Calu3 (cell line): ENCODE measurements around the gene HS6ST1. TPM values are rescaled to one million over a fixed set of nuclear protein-coding genes. Genes with fewer than 3 reads are reported as not detected.

Experiments used
- BruUV-seq: library from RNA; stranded (reverse); fragments of 400-500 nt; replicated peaks from 2 replicates; lab custom pipeline; 2021; lab: Mats Ljungman, UMichigan
- CTCF ChIA-PET: fragments of 300-600 bp; sonication (Branson Sonifier 250); formaldehyde crosslinking; loops from one replicate; lab custom pipeline; 2022; ENCODE audit warnings: antibody characterized with exemption; lab: Charles Lee
- DNase-seq: peaks from one replicate; pipeline ENCODE4 v3.0.0; 2022
- H3K27ac Mint-ChIP-seq: one replicate; pipeline ENCODE4 v1.8.0; 2022; ENCODE audit warnings: mixed read lengths; ENCODE audit not compliant: unreplicated experiment
- H3K27me3 Mint-ChIP-seq: one replicate; pipeline ENCODE4 v1.8.0; 2022; ENCODE audit warnings: mixed read lengths; ENCODE audit not compliant: unreplicated experiment
- H3K36me3 Mint-ChIP-seq: one replicate; pipeline ENCODE4 v1.8.0; 2022; ENCODE audit warnings: mild to moderate bottlenecking, moderate library complexity, mixed read lengths; ENCODE audit not compliant: insufficient read depth, unreplicated experiment
- H3K4me1 Mint-ChIP-seq: one replicate; pipeline ENCODE4 v1.8.0; 2022; ENCODE audit warnings: mild to moderate bottlenecking, low read depth, mixed read lengths; ENCODE audit not compliant: unreplicated experiment
- H3K4me3 Mint-ChIP-seq: one replicate; pipeline ENCODE4 v1.8.0; 2022; ENCODE audit warnings: mild to moderate bottlenecking, low read depth, moderate library complexity, mixed read lengths; ENCODE audit not compliant: unreplicated experiment
- H3K9me3 Mint-ChIP-seq: one replicate; pipeline ENCODE4 v1.8.0; 2022; ENCODE audit warnings: low read depth, mixed read lengths; ENCODE audit not compliant: unreplicated experiment
- intact Hi-C: fragments of 100-400 bp; cut with micrococcal nuclease; formaldehyde crosslinking; loops from one replicate; pipeline ENCODE4 v1.10.0; 2022; ENCODE audit not compliant: unreplicated experiment
- total RNA-seq: library from RNA; stranded (reverse); gene quantifications from 2 replicates; pipeline ENCODE4 v1.2.3, GENCODE V29; 2022
- TF ChIP-seq, protein P1 (sequence below): fragments of 200-600 bp; IDR thresholded peaks from one replicate; pipeline ENCODE4 v1.8.0; 2022; ENCODE audit warnings: antibody characterized with exemption; ENCODE audit not compliant: unreplicated experiment

HS6ST1 gene
- total RNA-seq, 1 experiment from 2014 or later, result 34.6 TPM

DNA sequence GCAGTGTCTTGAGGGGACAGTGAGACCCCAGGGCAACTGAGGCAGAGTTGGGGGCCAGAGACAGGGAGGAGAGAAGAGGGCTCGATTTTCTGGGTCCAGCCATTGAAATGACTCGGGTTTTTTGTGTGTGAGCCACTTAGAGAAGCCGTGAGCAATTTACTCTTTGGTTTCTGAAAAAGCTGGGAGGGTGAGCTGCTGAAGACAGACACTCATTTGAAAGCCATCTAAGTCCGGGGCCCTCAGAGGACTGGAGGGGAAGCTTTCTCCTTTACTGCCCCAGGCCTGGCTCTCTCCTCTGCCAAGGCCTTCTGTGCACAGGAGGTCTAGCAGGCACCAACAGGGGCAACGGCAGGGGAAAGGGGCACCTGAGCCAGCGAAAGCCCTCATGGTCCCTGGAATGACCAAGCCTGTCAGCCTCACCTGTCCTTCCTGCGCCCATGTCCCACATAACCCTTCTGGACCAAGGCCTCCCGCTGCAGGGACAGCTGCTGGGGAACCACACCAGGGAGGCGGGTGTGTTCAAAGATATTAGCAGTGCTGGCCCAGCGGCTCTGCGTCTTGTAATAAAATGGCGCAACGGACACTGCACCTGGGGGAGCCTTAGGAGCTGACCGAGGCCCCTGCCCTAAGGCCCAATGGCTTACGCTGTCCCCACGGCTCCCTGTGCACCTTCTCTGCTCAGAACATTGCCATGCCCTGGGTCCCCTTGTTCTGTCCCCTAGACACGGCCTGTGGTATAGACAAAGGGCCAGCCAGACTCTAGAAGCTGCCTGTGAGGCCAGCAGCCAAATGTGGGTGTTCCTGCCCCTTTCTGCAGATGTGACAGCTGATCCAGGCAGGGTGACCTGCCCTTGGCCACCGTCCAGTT lies 45.8 kb downstream of the HS6ST1 start:
- DNase-seq, result no peak
- no peak overlapping the region for H3K4me3 Mint-ChIP-seq
- TF ChIP-seq, protein P1, sequence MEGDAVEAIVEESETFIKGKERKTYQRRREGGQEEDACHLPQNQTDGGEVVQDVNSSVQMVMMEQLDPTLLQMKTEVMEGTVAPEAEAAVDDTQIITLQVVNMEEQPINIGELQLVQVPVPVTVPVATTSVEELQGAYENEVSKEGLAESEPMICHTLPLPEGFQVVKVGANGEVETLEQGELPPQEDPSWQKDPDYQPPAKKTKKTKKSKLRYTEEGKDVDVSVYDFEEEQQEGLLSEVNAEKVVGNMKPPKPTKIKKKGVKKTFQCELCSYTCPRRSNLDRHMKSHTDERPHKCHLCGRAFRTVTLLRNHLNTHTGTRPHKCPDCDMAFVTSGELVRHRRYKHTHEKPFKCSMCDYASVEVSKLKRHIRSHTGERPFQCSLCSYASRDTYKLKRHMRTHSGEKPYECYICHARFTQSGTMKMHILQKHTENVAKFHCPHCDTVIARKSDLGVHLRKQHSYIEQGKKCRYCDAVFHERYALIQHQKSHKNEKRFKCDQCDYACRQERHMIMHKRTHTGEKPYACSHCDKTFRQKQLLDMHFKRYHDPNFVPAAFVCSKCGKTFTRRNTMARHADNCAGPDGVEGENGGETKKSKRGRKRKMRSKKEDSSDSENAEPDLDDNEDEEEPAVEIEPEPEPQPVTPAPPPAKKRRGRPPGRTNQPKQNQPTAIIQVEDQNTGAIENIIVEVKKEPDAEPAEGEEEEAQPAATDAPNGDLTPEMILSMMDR, result no peak
- no peaks in the 10 kb centered on the region for H3K4me1 Mint-ChIP-seq
- peaks cover 6% of the 10 kb centered on the region for H3K9me3 Mint-ChIP-seq
- peaks cover 11% of the 10 kb centered on the region for H3K36me3 Mint-ChIP-seq
- intact Hi-C loops, result no loop called here
- H3K27me3 Mint-ChIP-seq, result no peaks in the 10 kb centered on the region
- no peak overlapping the region for H3K27ac Mint-ChIP-seq
- CTCF ChIA-PET, result no interaction called here
- BruUV-seq, result no TSS peak

DNA sequence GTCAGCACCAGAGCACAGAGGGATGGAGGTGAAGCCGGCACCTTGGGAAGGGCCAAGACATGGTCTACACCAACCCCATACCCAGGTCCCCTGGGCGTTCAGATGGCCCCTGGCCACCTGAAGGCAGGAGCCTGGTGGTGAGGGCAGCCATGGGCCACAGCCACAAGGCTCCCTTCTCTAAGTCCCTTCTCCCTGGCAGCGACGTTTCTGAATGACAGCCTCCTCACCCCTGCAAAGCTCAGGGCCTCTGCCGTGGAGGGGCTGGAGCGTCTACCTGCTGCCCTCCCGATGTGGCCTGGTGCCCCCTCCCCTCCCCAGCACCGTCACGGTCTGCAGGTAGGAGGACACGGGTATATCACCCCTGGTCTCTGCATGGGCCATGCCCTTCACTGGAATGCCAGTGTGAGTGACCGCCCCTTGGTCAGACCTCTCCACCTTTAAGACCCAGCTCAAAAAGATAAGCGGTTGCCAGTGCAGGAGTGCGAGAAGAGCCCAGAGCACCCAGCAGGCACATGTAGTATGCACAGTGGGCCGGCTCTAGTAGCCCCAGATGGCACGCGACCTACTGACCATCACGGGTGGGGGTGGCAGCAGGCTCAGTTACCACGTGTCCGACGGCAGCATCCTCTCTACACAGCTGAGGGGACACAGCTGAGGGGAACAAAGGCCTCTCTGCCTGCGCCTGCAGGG lies 46.6 kb downstream of the HS6ST1 start:
- CTCF ChIA-PET, result no interaction called here
- DNase-seq, result no peak
- TF ChIP-seq, protein P1, result no peak
- no TSS peak for BruUV-seq
- Mint-ChIP-seq H3K4me1 (no peaks in the 10 kb centered on the region), H3K27ac (no peak overlapping the region), H3K9me3 (peaks cover 6% of the 10 kb centered on the region), H3K27me3 (no peaks in the 10 kb centered on the region), H3K36me3 (peaks cover 11% of the 10 kb centered on the region), H3K4me3 (no peak overlapping the region)
- intact Hi-C loops, result no loop called here

DNA sequence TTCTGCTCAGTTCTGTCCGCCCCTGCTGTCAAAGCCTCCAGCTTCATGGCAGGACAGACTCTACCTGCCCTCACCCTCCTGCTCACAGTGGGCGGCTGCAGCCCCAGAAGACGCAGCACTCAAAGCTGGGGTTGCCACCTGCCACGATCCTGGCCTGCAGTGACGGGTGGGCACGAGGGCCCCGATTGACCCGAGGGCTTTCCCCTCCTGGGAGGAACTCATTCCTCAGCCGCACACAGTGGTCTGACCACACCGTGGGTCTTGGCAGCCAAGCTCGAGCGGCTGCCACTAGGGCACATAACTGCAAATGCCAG lies 47.1 kb downstream of the HS6ST1 start:
- DNase-seq, result no peak
- Mint-ChIP-seq H3K4me3 (no peak overlapping the region), H3K4me1 (no peaks in the 10 kb centered on the region), H3K27me3 (no peaks in the 10 kb centered on the region), H3K9me3 (peaks cover 6% of the 10 kb centered on the region), H3K27ac (no peak overlapping the region), H3K36me3 (peaks cover 11% of the 10 kb centered on the region)
- intact Hi-C loops, result no loop called here
- no TSS peak for BruUV-seq
- CTCF ChIA-PET, result no interaction called here
- TF ChIP-seq, protein P1, result no peak

DNA sequence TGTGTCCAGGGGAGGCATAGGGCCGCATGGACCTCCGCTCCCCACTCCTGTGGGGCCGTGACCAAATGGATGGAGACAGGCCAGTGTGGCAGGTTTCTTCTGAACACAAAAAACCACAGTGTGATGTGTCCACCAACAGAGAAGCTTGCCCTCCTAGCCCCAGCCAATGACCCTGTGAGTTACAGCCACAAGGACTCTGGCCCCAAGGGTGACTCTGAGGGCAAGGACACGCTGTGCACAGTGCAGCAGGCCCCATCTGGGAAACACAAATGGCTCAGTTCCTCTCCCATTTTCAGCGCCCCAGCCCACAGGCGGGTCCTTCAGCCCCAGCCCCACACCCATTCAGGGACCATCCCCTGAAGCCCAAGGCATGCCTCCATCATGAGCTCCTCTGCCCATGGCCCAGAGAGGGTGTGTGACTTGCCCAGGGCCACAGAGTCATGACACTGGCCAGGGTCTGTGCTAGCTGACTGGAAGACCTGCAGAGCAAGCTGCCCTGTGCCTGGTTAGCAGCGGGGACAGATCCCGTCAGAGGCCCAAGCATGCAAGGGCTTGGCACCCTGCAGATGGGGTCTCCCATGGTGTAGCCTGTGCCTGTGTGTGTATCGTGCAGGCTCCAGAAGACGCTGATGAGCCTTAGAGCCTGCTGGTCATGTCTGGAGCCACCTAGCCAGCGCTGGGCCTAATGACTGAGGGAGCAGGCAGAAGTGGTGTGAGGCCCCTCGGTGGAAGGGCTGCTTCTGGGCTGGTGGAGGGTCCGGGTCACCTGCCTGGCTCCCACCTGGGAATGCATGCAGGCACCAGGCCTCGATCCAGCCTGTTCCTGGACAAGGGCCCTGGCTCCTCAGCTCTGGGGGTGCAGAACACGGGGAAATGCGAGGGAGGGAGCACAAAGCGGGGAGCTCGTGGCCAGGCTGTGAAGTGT lies 47.7 kb downstream of the HS6ST1 start:
- intact Hi-C loops, result no loop called here
- peaks cover 6% of the 10 kb centered on the region for H3K9me3 Mint-ChIP-seq
- TF ChIP-seq, protein P1, result no peak
- no peaks in the 10 kb centered on the region for H3K4me1 Mint-ChIP-seq
- CTCF ChIA-PET, result no interaction called here
- H3K27me3 Mint-ChIP-seq, result no peaks in the 10 kb centered on the region
- no peak overlapping the region for H3K4me3 Mint-ChIP-seq
- no peak overlapping the region for H3K27ac Mint-ChIP-seq
- H3K36me3 Mint-ChIP-seq, result peaks cover 11% of the 10 kb centered on the region
- no TSS peak for BruUV-seq
- no peak for DNase-seq
